Stomach (tissue), 4 donors: ENCODE measurements around the gene TNKS2.

Experiments
- POLR2AphosphoS5 ChIP-seq, 3 donors: sonication (generic); formaldehyde crosslinking; IDR thresholded peaks; one replicate each; pipeline ENCODE4 v1.6.1; 2016; ENCODE audit warnings: antibody characterized with exemption in 3 of 3
- TF ChIP-seq, protein P1 (sequence below), 7 experiments: fragments of 450-650 bp in 4 of 7; fragments of 200-600 bp in 3 of 7; sonication (generic) in 3 of 7; IDR thresholded peaks; one replicate each; pipeline ENCODE4 v1.5.1; 2016 to 2019; ENCODE audit warnings: antibody characterized with exemption in 7 of 7, control low read depth in 2 of 7, mild to moderate bottlenecking in 1 of 7

DNA sequence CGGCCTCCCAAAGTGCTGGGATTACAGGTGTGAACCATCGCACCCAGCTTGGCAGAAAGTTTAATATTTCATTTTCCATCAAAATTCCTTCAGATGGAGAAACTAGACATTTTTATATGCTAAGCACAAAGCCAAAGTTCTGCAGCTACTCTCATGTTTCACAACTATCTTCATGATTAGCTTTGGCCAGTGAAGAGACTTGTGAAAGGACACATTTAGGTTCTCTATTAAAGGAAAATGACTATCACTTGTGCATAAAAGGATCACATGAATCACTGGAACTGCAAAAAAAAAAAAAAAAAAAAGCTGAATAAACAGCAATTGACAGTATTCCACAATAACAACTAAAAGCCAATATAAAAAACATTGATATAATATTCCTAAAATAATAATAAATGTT lies 94.8 kb downstream of the TNKS2 start:
- TF ChIP-seq, protein P1, sequence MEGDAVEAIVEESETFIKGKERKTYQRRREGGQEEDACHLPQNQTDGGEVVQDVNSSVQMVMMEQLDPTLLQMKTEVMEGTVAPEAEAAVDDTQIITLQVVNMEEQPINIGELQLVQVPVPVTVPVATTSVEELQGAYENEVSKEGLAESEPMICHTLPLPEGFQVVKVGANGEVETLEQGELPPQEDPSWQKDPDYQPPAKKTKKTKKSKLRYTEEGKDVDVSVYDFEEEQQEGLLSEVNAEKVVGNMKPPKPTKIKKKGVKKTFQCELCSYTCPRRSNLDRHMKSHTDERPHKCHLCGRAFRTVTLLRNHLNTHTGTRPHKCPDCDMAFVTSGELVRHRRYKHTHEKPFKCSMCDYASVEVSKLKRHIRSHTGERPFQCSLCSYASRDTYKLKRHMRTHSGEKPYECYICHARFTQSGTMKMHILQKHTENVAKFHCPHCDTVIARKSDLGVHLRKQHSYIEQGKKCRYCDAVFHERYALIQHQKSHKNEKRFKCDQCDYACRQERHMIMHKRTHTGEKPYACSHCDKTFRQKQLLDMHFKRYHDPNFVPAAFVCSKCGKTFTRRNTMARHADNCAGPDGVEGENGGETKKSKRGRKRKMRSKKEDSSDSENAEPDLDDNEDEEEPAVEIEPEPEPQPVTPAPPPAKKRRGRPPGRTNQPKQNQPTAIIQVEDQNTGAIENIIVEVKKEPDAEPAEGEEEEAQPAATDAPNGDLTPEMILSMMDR (IDR thresholded peaks at IDR 0.05) = no peak
- no peak for TF ChIP-seq POLR2AphosphoS5 (IDR thresholded peaks at IDR 0.05)
